GM21390 (cell line): ENCODE measurements around the gene BRWD1.

Experiments used
- ATAC-seq: cut with Tn5 transposase; IDR thresholded peaks from one replicate; pipeline ENCODE4 v1.9.1; 2021; ENCODE audit not compliant: unreplicated experiment

Gene BRWD1

DNA sequence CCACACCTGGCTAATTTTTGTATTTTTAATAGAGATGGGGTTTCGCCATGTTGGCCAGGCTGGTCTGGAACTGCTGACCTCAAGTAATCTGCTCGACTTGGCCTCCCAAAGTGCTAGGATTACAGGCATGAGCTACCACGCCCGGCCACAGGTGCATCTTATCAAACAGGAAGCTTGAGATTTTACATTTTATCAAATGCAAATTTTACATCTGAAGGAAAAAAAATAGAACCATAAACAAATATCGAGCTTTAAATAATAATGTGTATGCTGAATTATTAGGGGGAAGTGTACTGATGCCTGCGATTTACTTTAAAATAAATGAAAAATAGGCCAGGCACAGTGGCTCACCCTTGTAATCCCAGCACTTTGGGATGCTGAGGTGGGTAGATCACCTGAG, 16.6 kb upstream of the BRWD1 start:
- no peak for ATAC-seq

DNA sequence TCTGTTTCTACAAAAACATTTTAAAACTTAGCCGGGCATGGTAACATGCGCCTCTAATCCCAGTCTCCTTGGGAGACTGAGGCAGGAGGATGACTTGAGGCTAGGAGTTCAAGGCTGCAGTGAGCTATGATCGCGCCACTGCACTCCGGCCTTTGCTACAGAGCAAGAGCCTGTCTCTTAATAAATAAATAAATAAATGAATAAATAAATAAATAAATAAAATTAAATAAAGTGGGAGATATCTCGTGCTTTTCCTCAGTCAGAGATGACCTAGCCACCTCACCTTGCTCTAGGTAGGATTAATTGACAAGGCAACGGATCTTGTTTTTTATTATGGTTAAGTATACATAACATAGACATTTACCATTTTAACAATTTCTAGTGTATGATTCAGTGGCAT, 14.3 kb upstream of the BRWD1 start:
- ATAC-seq: no peak

- ATAC-seq: no peak
These were observed 13.3 kb upstream of the BRWD1 start for GRCh38 chr21:39326607-39327307.

- no peak for ATAC-seq
These were observed 12.0 kb upstream of the BRWD1 start for GRCh38 chr21:39325458-39325857.

- no peak for ATAC-seq
These were observed 8.0 kb upstream of the BRWD1 start for GRCh38 chr21:39321424-39321823.

DNA sequence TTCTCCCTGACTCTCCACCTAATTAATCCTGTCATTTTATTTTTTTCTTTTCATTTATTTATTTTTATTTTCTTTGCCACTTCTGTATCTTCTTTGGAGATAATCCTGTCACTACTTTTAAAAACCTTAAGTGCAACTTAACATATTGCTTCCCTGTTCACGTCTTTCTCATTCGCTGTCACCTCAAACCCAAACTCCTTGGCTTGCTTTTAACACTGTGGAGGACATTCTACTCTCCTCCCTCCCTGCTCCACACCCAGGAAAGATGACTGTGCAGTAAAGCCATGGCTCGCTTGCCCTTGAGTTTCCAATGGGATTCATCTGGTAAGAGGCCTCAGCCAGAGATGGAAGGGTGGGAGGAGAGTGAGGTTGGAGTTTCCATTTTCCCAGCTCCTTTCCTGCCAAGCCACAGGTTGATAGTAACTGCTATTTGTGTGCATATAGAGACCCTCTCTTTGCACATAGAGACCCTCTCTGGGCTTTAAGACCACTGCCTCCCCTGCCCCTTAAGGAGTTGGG, 6.4 kb upstream of the BRWD1 start:
- no peak for ATAC-seq

GRCh38 chr21:39319251-39319756, 5.9 kb upstream of the BRWD1 start:
- no peak for ATAC-seq

DNA sequence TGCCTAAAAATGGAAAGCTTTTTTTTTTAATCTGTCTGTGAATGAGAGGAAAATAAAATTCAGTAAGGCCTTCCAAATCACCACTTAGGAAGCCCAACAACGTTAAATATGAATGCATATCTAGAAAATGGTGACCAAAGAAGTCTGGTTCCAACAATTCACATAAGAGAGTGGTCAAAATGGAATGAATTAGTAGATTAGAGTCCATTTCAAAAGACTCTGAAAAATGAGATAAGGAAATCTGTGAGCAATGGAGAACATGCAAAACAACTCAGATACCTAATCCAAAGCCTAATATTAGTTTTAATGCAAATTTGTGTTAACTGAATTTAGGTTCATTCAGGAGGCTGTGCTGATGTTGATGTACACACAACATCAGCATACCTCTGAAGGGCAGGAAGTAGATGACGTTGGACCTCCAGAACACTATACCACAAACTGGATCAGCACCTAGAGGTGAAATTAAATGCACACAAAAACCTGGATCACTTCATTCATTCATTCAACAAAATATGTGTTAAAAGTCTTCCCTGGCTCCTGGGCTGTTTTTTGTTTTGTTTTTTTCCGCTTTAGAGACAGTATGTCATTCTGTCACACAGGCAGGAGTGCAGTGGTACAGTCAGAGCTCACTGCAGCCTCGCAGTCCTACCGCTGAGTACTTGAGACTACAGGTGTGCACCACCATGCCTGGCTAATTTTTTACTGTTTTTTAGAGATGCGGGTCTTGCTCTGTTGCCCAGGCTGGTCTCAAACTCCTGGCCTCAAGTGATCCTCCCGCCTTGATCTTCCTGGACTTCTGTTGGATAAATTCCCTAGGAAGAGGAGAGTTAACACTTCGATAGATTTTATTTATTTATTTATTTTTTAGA, 4.9 kb upstream of the BRWD1 start:
- no peak for ATAC-seq

DNA sequence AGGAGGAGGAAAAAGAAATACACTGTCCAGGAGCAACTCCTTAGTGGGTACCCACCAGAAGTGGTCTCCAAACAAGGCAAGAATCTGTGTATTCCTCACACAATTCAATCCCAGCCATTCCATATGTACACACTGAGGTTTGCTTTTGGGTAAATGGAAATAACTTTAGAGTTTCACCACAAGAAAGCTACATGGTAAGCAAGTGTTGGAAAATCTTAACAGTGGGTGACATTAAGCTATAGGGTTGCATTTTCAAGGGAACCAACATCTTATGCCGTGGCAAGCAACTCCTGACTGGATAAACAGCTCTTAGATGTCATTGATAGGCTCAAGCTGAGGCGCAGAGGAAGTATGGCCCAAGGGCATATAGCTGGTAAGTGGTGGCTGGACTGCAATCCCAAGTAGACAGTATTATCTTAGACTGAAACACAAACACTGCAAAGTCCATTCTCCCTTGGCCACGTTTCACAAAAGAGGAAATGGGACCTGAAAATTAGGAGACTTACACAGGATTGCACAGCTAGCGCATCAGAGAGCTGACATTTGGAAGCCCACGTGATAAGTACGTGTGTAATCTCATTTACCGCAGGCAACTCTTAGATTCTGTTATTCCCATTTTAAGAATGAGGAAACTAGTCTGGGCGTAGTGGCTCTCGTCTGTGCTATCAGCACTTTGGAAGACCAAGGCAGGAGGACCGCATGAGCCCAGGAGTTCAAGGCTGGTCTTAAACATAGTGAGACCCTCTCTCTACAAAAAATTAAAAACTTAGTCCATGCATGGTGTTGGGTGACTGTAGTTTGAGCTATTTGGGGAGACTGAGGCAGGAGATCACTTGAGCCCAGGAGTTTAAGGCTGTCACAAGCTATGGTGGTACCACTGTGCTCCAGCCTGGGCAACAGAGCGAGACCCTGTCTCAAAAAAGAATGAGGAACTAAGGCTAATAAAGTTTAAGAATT, 4.0 kb upstream of the BRWD1 start:
- no peak for ATAC-seq

DNA sequence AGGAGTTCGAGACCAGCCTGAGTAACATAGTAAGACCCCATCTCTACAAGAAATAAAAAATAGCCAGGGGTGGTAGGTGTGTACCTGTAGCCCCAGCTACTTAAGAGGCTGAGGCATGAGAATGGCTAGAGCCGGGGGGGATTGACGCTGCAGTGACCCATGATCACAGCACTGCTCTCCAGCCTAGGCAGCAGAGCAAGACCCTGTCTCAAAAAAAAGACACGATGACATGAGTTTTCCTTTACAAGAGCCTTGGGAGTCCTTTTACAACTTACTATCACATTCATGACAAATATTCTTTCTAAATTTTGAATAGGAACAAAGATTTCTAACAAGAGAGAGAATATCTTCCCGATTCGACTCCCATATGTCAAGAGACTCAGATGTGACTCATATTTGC, 3.3 kb upstream of the BRWD1 start:
- no peak for ATAC-seq

GRCh38 chr21:39315603-39316445, 2.4 kb upstream of the BRWD1 start:
- no peak for ATAC-seq

- peak; percentile 11 for ATAC-seq
These were observed 953 bp upstream of the BRWD1 start for GRCh38 chr21:39314143-39315027.

- ATAC-seq: no peak
These were observed 326 bp downstream of the BRWD1 start for GRCh38 chr21:39313042-39313570.

- ATAC-seq: peak; percentile 65
These were observed 1.1 kb downstream of the BRWD1 start for GRCh38 chr21:39312112-39313041.

- no peak for ATAC-seq
These were observed 2.3 kb downstream of the BRWD1 start for GRCh38 chr21:39311164-39311563.

DNA sequence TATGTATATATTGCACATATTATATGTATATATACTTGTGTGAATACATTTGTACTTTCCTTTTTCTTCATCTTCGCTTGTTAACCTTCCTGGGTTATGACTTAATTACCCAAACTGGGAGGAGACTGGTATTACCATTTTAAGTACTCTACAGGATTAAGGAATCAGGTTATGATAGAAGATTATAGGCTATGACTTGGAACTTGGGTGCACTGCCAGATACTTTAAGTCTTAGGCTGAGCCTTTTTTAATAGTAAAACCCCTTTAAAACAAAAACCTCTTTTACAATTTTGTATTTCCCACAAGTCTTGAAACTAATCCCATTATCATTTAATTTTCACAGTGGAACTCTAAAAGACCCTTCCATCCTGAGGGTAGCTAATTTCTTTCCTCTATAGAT, 6.0 kb downstream of the BRWD1 start:
- no peak for ATAC-seq

DNA sequence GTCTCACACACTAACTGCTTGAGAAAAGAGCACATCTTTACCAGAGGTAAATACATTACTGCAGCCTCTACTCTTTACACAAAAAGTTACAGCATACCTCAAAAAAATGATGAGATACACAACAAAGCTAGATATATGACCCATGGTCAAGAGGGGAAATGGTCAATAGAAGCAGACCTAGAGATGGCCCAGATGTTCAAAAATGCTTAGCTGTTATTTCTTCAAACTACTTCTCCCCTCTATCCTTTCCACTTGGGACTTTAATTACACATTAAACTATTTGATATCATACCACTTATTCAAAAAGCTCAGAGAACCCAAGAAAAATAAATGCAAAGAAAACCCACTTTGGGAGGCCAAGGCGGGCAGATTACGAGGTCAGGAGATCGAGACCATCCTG, 12.8 kb downstream of the BRWD1 start:
- no peak for ATAC-seq

GRCh38 chr21:39296891-39297290, 16.5 kb downstream of the BRWD1 start:
- ATAC-seq: no peak
